Lung microvascular endothelial cell (primary cell): ENCODE results near the gene KCNAB3. TPM values are rescaled to one million over a fixed set of nuclear protein-coding genes. Genes with fewer than 3 reads are reported as not detected.
A peak's percentile ranks its signal among the peaks of the same experiment; 100 is the strongest.
"Not testable (repeated sequence)": the region's sequence is repeated elsewhere in the genome, so short reads cannot be mapped to it uniquely, and the experiment has no call there.

Experiments
- DNase-seq, 2 donors: peaks; one replicate each; pipeline versions ENCODE4 v3.0.0 to v3.0.0-alpha.2; 2010; ENCODE audit warnings: low read depth in 2 of 2
- total RNA-seq: library from RNA; depleted of rRNA; stranded (reverse); fragments of >200 nt; gene quantifications from 2 replicates; pipeline ENCODE4 v1.2.1, GENCODE V29; 2014

The KCNAB3 gene
- 0.22 and 0.40 TPM in 2 replicates for total RNA-seq

DNA sequence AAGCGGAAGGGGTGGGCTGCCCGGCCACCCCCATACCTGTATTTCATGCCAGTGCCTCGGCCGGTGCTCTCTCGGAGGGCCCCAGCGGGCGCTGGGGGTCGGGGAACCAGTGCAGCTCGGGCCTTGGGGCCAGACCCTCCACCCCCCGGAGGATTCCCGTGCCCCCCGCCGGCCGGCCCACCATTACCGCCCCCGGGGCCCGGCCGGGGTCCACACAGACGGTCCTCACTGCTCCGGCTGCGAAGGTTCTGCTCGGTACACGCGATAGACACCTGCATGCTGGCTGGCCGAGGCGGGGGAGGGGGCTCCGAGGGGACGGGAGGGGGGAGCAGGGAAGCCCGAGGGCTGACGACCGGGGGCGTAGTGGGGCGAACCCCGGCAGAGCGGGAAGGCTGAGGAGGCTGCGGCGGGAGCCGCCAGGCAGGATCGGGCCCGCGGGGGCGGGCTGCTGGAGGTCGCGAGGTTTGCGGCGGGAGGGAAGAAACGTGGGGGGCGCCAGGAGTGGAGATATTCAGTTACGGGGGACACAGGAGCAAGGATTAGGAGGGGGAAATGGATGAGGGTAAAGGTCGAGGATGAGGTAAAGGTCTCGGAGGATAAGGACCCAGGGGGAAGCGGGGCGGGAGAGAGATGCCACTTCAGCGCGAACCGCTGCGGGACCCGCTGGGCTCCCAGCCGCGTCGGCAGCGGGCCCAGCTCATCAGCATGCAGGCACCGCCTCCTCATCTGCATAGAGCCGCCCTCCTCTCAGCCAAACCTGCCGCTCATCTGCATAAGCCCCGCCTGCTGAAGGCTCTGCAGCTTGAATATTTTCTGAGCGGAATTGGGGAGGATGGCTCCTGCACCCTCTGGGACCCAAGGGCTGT is at the start of gene KCNAB3:
TSS of gene KCNAB3 (minus strand) at position 699 of the 866 bp plus-strand sequence. CDS start at position 278, 421 bp downstream.
- peak in 1 of 2 donors; percentile 41 for DNase-seq

DNA sequence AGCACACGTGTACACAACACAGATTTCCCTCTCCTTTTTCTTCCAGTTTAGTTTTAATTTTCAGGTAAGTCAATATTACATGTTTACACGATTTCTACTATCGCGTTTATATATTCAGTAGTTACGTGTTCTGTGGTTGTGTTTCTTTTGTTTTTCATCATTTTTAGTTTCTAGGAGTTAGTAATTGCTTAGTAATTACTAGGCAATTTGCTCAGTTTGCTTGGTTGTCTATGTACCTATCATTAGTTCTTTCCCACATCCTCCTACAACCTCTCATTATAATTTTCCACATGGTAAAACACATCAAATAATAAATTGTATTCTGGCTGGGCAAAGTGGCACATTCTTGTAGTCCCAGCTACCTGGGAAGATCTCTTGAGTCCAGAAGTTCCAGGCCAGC is 48.1 kb upstream of the KCNAB3 start:
- no peak for DNase-seq

DNA sequence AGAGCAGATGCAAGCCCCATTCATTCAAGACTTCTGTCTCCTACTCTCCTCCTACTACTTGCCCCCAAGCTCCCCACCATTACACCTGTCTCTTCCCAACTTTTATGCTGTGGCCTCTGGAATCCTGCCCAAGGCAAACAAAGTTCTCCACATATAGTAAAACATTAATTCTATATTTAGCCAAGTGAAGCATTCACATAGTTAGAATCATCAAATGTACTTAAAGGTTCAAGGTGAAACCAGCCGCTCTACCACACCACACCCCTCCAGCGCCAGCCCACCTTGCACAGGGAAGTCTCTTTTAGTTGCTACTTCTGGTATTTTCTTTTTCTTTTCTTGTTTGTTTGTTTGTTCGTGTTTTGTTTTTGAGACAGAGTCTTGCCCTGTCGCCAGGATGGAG is 47.4 kb upstream of the KCNAB3 start:
- no peak for DNase-seq

DNA sequence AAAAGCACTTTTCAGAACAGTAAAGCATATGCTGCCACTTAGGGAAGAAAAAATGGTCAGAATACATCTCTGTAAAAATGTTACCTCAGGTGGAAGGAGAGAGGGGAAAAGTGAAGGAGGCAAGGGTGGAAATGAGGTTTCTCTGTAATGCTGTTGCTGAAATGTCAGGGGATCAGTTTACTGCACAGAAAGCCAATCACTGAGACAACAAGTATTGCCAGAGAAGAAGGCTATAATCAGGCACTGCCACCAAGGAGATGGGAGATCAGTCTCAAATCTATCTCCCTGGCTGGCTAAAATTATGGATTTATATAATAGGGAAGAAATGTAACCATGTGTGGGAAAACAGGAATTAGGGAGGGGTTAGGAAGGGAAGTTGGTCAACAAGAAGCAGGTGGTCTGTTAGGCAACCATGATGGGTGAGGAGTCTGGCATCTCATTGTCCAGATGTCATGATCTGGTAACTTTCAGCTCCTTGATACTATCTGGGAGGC is 45.0 kb upstream of the KCNAB3 start:
- DNase-seq, result no peak

DNA sequence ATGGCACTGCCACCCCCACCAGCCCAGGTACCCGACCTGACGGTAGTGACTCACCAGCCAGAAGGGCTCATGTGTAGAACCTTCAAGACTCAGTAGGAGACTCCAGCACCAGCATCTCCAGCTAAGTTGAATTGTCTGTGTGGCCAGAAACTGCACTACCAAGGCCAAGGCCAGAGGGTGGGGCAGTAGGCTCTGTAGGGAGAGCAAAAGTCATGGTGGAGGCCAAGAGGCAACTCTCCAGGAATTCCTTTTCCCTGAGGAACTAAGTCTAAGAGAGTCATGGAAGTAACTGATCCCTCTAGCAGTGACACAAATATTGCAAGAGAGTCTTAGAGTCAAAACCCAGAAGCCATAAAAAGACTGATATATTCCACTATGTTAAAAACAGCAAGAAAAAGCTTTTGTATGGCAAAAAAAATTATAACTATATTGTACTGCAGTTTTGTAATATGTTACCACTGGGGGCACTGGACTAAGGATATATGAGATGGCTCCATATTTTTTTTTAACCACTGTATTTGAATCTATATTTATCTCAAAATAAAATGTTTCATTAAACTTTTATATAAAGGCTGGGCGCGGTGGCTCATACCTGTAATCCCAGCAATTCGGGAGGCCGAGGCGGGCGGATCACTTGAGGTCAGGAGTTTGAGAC is 42.6 kb upstream of the KCNAB3 start:
- DNase-seq, result peak; percentile 7 to 9

DNA sequence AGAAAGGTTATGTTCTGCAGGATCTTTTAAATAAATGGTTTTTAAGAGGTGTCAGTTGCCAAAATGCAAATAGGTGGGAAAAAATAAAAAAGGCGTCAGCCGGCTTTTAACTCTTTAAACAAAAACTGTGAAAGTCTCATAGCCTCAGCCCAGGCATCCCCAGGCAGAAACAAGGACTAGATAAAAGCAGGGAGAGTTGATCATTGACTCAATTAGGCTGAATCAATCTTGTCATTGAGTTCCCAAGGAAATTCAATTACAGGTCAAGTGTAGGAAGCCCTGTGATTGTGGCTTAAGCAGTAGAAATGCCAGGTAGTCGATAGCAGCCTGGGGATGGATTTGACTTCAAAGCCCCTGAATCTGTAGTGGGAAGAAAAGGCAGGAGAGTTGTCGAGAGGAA is 42.0 kb upstream of the KCNAB3 start:
- DNase-seq, result no peak

DNA sequence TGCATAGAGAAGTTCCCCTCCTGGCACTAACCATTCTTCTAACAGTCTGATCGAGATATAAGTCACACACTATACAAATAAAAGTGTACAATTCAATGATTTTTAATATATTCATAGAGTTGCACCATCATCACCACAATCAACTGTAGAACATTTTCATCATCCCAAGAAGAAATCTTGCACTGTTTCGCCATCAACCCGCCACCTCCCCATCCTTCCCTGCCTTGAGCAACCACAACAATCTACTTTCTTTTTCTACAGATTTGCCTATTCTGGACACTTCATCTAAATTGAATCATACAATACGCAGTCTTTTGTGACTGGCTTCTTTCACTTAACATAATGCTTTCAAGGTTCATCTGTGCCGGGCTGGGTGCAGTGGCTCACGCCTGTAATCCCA is 39.8 kb upstream of the KCNAB3 start:
- no peak for DNase-seq

DNA sequence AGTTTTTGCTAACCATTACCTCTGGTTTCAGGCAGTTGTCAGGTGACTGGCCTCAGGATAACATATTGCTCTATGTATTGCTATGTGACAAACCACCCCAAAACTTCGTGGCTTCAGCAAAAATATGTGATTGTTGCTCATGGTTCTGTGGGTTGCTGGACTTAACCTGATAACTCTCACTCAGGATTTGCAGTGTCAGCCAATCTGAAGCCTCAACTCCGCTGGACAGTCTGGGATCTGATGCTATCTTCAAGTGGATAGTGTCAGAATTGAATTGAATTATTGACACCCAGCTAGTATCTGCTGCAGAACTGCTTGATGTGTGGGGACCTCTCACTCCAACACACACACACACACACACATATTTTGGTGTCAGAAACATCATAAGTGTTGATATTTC is 38.1 kb upstream of the KCNAB3 start:
- DNase-seq, result no peak

DNA sequence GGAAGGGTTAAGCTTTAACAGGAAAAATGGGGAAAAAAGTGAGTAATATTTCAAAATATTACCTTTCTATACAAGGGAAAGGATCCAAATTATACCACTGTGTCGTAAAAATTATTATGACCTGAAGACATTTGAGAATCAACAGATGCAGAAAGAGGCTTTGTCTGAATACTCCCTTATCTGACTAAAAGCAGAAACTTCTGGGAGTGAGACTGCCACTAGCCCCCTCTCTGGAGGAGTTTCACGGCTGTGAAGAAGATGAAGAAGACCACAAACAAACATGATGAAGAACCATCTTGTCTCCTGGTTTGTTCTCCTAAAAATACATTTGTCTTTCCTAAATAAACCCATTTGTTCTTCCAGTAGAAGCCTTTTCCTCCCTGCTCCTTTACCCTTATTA is 31.8 kb upstream of the KCNAB3 start:
- DNase-seq, result no peak

DNA sequence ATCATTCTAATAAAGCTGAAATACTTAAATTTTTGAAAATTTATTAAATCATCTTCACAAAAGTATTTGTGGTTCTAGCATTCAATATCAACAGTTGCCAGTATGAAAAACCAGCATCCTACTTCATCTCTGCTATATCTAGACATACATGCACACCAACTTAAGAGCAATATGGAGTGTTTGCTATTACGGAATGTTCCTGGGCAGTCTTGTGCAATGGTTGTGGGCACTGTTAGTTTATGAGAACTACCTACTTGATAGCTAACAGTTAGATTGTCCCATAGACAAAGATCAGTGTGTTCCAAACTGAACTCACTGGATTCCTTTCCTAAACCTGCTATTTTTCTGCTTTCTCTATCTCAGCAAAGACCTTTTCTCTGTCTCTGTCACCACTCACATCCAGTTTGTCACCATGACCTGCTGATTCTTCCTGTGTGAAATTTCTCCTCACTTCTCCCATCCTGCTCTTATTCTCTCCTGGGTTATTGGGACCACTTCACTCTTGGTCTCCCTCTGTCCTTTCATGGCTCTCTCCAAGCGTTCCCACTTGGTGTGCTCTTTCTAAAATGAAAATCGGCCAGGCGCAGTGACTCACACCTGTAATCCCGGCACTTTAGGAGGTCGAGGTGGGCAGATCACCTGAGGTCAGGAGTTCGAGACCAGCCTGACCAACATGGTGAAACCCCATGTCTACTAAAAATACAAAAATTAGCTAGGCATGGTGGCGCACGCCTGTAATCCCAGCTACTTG is 30.0 kb upstream of the KCNAB3 start:
- DNase-seq, result no peak

DNA sequence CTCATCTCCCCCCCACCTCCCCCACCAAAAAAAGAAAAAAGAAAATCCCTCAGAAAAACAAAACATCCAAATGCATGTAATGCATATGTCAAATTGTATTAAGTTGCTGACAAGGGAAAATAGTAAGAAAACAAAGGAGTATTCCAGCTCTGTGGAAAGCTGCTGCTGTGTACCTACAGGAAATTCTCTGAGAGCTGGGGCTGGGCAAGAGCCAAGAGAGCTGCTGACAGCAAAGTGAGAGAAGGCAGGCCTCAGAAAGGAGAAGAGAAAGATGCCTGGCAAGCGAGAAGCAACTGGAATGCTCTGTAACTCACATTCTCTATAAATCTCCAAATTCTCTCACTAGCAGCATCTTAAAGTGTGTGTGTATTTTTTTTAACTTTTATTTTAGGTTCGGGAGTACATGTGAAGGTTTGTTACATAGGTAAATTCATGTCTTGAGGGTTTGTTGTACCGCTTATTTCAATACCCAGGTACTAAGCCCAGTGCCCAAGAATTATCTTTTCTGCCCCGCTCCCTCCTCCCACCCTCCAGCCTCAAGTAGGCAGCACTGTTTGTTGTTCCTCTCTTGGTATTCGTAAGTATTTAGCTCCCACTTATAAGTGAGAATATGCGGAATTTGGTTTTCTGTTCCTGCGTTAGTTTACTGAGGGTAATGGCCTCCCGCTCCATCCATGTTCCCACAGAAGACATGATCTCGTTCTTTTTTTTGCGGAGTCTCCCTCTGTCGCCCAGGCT is 26.7 kb upstream of the KCNAB3 start:
- DNase-seq, result peak; percentile 2 to 43

DNA sequence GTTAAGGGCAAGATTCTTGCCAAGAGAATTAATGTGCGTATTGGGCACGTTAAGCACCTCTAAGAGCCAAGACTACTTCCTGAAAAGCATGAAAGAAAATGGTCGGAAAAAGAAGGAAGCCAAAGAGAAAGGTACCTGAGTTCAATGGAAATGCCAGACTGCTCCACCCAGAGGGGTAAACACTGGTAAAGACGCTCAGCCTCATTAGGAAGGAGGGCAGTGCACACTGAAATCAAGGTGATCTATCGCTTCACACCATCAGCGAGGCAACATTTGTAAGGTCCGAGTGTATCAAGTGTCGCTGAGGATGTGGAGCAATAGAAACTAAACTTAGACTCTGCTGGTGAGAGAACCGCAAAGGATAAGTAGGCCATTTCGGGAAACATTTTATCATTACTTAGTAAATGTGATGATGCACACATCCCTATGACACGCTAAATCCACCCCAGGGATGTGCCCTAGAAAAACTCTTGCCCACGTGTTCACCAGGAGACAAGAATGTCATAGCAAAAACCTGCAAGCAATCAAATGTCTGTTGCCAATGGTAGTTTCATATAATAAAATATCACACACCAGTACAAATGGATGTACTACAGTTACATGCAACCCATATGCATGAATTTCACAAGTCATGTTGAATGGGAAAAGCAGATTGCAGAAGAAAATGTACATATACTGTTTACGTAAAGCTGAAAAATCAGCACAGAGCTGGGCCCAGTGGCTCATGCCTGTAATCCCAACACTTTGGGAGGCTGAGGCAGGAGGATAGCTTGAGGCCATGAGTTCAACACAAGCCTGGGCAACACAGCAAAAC is 26.0 kb upstream of the KCNAB3 start:
- DNase-seq, result no peak

DNA sequence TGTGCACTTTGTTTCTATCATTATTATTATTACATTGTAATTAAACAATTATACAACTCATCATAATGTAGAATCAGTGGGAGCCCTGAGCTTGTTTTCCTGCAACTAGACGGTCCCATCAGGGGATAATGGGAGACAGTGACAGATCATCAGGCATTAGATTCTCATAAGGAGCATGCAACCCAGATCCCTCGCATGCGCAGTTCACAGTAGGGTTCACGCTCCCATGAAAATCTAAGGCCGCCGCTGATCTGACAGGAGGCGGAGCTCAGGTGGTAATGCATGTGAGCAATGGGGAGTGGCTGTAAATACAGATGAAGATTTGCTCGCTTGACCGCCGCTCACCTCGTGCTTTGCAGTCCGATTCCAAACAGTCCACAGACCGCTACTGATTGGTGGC is 23.6 kb upstream of the KCNAB3 start:
- DNase-seq, result not testable (repeated sequence)

DNA sequence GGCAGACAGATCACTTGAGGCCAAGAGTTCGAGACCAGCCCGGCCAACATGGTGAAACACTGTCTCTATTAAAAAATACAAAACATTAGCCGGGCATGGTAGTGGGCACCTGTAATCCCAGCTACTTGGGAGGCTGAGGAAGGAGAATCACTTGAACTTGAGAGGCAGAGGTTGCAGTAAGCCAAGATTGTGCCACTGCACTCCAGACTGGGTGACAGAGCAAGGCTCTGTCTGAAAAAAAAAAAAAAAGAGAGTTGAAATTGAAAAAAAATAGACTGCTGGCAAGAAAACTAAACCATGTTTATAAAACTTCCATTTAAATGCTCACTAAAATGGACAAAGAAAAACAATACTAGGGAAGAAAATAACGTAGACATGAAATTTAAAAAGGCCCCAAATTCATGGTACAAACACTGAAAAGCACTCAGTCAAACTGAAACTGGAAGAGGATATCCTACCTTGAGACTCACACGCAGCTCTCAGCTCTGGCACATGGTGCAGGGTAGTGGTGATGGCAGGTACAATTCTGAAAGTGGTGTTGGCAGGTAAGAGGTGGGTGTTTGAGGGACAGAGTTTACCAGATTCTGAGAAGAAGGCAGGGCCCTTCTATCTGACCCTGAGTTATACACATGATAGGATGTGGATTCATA is 21.6 kb upstream of the KCNAB3 start:
- DNase-seq, result no peak

DNA sequence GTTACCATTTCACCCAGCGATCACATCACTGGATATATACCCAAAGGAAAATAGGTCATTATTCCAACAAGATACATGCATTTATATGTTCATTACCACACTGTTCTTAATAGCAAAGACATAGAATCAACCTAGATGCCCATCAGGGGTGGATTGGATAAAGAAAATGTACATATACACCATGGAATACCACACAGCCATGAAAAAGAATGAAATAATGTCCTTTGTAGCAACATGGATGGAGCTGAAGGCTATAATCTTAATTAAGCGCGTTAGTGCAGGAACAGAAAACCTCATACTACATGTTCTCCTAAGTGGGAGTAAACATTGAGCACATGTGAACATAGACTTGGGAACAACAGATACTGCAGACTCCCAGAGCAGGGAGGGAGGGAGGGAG is 20.9 kb upstream of the KCNAB3 start:
- no peak for DNase-seq

DNA sequence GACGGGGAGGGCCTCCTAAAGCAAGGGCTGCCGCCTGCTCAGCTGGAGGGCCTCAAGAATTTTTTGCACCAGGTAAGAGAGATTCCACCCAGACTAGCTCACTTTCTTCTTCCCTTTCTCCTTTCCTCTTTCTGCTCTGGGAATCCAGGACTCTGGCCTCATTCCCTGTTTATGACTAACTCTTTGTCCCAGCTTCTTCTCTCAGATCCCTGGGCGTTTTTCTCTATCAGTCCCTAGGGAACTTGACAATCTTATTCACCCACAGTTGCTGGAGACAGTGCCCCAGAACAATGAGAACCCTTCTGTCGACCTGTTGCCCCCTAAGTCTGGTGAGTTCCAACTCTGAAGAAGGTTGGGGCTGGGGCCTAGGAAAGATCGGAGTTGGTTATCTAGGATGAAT is 18.0 kb upstream of the KCNAB3 start:
- no peak for DNase-seq

DNA sequence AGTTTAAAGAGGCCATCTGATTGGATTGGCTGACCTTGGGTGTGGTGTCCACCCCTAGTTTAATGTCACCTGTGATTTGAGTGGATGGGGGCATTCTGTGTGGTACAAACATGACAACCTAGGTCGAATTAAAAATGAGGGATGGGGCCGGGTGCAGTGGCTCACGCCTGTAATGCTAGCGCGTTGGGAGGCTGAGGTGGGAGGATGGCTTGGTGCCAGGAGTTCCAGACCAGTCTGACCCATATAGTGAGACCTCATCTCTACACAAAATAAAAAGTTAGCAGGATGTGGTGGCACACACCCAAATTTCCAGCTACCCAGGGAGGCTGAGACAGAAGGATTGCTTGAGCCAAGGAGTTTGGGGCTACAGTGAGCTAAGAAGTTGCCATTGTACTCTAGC is 16.8 kb upstream of the KCNAB3 start:
- no peak for DNase-seq

DNA sequence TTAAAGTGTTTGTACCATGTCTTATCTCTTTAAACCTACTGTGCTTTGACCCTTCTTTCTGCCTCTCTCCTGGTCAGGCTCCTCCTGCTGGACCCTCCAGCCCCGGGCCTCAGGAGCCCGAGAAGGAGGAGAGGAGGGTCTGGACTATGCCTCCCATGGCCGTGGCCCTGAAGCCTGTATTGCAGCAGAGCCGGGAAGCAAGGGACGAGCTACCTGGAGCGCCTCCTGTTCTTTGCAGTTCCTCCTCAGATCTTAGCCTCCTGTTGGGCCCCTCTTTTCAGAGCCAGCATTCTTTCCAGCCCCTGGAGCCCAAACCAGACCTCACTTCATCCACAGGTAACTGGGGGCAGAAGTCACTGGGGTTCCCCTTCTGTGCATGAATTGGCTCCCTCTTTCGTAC is 16.0 kb upstream of the KCNAB3 start:
- no peak for DNase-seq

DNA sequence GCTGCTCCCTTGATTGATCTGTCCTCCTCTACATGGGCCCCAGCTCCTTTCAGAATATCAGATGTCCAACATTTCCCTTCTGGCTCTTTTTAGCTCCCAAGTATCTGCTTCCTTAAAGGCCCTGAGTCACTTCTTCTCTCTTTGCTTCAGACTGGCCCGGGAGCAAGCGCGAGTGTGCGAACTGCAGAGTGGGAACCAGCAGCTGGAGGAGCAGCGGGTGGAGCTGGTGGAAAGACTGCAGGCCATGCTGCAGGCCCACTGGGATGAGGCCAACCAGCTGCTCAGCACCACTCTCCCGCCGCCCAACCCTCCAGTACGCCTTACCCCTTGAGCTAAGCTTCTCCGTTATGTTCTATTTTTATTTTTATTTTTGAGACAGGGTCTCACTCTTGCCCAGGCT is 14.7 kb upstream of the KCNAB3 start:
- DNase-seq, result no peak

DNA sequence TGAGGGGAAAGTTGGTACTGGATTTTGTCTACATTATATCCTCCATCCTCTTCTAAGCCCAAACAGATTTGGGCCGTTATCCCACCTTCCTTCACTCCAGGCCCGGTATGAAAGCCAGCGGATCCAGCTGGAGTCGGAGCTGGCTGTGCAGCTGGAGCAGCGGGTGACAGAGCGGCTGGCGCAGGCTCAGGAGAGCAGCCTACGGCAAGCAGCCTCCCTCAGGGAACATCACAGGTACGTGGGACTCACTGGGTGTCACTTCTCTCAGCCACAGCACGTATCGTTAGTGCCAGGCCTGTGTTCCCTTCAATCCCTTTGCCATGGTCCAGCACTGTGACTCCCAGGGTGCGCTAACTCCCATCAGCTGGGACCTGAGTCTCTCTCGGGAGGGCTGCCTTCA is 13.6 kb upstream of the KCNAB3 start:
- no peak for DNase-seq
